GM18508 (cell line): Measurements from ENCODE around the gene LIPI.
"Not testable (repeated sequence)": the region's sequence is repeated elsewhere in the genome, so short reads cannot be mapped to it uniquely, and the experiment has no call there.

Source experiments
- ATAC-seq: cut with Tn5 transposase; IDR thresholded peaks from one replicate; pipeline ENCODE4 v1.9.1; 2021; ENCODE audit warnings: moderate number of reproducible peaks; ENCODE audit not compliant: insufficient read depth, unreplicated experiment

Gene LIPI

DNA sequence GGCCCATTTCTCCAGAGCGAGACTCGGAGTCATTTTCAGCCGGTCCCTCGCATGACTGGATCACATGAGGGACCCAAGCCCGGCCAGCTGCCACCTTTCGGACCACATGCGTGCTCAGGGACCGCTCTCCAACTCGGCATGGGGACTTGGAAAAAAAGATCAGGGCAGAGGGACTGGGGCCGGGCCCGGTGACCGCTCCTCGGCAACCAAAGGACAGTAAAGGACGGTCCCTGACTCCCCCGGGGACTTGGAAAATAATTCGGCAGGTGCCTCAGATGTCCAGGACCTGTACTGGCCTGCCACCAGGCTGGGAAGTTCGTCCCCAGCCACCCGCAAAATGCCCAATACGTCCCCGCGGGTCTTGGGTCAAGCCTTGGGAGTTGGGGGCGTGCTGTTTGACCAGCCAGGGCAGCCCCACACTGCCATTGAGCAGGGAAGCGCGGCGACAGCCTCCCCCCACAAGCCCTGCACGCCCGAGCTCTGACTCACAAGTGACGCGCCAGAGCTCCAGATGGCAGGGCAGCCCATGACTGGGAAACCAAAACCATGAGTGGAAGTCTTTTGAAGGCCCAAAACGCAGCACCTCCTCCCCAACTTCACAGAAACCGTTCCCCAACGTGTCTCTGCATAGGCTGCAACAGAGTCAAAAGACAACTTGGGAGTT, 134.5 kb downstream of the LIPI start:
- no peak for ATAC-seq

- ATAC-seq, result no peak
Observed at GRCh38 chr21:14075346-14076142, 135.2 kb downstream of the LIPI start.

GRCh38 chr21:14074177-14074576, 136.6 kb downstream of the LIPI start:
- ATAC-seq, result no peak

DNA sequence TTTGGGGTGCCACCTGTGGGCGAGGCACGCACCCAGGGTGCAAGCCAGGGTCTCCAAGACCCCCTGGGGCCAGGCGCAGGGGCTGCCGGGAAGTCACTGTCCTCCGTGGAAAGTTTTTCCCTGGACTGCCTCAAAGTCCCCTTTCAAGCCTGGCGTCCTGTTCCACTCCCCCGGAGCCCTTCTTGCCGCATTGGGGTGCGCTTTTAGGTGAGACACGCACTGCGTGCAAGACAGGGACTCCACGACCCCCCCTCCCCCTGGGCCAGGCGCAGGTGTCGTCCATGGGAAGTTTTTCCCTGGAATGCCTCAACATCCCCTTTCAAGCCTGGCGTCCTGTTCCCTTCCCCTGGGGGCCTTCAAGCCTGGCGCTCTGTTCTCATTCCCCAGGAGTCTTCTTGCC, 137.1 kb downstream of the LIPI start:
- no peak for ATAC-seq

DNA sequence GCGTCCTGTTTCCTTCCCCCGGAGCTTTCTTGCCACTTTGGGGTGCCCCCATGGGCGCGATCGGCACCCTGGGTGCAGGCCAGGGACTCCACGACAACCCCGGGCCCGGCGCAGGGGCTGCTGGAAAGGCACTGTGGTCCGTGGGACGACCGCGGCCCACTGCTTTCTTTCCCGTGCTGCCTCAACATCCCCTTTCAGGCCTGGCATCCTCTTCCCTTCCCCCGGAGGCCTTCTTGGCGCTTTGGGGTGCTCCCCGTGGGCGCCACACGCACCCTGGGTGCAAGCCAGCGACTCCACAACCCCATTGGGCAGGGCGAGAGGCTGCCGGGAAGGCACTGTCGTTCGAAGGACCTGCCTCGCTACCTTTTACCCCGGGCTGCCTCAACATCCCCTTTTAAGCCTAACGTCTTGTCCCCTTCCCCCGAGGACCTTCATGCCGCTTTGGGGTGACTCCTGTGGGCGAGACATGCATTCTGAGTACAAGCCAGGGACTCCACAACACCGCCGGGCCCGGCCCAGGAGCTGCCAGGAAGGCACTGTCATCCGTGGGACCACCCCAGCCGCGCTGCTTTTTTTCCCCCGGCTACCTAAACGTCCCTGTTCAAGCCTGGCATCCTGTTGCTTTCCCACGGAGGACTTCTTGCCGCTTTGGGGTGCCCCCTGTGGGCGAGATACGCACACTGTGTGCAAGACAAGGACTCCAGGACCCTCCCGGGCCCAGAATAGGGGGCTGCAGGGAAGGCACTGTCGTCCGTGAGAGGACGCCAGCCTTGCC, 137.8 kb downstream of the LIPI start:
- no peak for ATAC-seq

GRCh38 chr21:14071902-14072734, 138.6 kb downstream of the LIPI start:
- no peak for ATAC-seq

DNA sequence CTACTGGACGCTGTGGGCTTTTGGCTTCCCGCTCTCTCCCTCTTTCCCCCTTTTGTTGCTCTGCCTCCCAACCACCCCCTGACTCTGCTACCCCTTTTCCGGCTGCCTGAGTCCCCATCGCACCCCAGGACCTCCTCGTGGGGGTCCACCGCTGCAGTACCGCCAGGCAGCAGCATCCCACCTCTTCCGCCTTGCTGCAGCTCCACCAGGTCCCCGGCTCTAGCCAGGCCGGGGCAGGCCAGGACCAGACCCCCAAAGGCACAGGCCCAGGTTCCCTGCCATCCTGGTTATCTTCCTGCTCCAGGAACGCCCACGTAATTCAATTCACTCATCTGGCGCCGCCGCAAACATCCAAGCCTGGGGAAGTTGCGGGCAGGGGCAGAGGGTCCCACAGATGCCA, 139.8 kb downstream of the LIPI start:
- no peak for ATAC-seq

GRCh38 chr21:14070049-14070893, 140.5 kb downstream of the LIPI start:
- ATAC-seq, result no peak

DNA sequence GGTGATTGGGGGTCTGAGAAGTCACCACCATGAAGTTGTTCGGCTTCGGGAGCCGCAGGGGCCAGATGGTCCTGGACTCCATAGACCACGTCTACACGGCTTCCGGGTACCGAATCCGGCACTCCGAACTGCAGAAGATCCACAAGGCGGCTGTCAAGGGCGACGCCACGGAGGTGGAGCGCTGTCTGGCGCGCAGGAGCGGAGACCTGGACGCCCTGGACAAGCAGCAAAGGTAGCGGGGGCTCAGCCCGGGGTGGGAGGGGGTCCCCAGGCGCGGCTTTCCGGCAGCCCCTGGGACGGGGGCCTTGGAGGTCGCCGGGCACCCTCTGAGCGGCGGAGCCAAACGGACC, 146.5 kb downstream of the LIPI start:
- ATAC-seq, result no peak

DNA sequence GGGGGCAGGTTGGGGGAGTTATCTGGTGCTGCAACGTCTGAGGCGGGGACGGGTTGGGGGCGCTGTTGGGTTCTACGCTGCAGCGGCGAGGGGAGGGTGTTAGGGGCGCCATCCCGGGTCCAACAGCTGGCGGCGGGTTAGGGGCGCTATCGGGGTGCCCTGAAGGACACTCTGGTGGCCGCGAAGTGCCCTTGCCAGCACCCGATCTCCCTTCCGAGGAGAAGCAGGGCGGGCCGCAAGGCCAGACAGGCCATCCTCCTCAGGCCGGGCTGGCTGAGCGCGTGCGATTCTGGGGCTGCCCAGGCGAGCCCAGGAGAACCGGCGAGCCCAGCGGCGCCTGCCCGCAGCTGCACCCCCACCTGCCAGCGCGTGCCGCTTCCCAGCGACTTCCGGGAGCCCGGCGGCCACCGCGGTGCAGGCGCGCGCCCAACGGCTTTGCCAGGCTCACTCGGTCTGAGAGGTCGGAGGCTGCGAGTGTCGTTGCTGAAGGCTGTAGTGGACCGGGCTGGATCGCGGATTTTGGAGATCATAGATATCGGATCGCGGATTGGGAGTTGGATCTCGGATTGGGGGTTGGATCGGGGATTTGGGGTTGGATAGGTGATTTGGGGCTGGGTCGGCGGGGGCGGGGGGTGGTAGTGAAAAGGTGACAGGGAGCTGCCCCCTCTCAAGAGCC, 147.0 kb downstream of the LIPI start:
- not testable (repeated sequence) for ATAC-seq

- ATAC-seq, result not testable (repeated sequence)
Observed at GRCh38 chr21:14062684-14063083, 148.1 kb downstream of the LIPI start.

- ATAC-seq, result not testable (repeated sequence)
Observed at GRCh38 chr21:14061820-14062219, 148.9 kb downstream of the LIPI start.

- not testable (repeated sequence) for ATAC-seq
Observed at GRCh38 chr21:14058995-14059627, 151.6 kb downstream of the LIPI start.
